MM.1S (cell line): Measurements from ENCODE around the gene TNN.

Experiments
- EZH2 ChIP-seq: fragments of 300-600 bp; sonication (generic); optimal IDR thresholded peaks from 2 replicates; pipeline ENCODE3; 2017; ENCODE audit warnings: low read depth, mild to moderate bottlenecking, antibody characterized with exemption, low read length, mixed read lengths
- EZH2phosphoT487 ChIP-seq: fragments of 300-600 bp; sonication (generic); IDR thresholded peaks from 2 replicates; pipeline ENCODE4 v1.6.1; 2018; ENCODE audit warnings: antibody characterized with exemption, low read length
- TF ChIP-seq, protein P1 (sequence below): fragments of 300-600 bp; sonication (generic); IDR thresholded peaks from 2 replicates; pipeline ENCODE4 v1.5.1; 2016; ENCODE audit warnings: antibody characterized with exemption, low read length, mixed read lengths

DNA sequence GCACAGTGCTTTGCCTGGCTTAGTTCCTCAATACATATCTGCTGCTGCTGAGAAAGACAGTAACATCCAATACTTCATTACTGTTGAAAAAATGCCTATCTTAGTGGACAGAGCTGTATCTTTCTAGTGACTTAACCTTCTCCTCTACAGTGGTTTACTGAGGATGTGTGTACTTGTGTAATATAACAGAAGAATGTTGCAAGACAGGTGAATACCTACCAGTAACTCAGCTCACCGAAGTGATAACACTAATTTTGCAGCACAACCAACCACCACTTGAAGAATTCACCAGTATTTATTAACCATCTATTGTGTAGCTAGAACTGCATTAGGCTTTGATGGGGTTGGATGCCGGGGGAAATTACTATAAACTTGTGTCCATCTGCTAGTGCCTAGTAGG, 16.6 kb upstream of the TNN start:
- TF ChIP-seq, protein P1, sequence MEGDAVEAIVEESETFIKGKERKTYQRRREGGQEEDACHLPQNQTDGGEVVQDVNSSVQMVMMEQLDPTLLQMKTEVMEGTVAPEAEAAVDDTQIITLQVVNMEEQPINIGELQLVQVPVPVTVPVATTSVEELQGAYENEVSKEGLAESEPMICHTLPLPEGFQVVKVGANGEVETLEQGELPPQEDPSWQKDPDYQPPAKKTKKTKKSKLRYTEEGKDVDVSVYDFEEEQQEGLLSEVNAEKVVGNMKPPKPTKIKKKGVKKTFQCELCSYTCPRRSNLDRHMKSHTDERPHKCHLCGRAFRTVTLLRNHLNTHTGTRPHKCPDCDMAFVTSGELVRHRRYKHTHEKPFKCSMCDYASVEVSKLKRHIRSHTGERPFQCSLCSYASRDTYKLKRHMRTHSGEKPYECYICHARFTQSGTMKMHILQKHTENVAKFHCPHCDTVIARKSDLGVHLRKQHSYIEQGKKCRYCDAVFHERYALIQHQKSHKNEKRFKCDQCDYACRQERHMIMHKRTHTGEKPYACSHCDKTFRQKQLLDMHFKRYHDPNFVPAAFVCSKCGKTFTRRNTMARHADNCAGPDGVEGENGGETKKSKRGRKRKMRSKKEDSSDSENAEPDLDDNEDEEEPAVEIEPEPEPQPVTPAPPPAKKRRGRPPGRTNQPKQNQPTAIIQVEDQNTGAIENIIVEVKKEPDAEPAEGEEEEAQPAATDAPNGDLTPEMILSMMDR = no peak
- TF ChIP-seq EZH2 (no peak), EZH2phosphoT487 (no peak)
